ENCODE data around the gene IQSEC2.

IQSEC2 gene

DNA sequence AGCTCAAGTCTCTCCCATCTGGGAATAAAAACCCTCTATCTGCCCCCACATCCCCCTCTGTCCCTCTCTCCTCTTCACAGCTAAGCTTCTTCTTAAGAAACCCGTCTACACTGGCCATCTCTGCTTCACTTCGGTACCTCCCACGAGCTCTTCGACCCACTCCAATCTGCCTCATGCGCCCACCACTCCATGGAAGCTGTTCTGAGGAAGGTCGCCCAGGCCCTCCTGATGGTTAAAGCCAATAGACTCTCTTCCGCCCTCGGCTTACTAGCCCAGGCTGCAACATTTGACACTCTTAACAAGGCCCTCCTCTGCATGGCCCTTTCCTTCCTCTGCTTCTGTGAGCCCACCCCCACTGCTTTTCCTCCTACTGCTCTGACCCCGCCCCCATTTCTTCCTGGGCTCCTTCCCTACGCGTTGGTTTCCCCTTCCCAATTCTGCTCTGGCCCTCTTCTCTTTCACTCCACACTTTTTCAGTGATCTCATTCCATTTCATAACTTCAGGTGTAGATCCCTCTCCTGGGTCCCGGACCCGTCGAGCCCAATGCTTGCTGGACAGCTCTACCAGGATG, 11.8 kb downstream of the IQSEC2 start:
- H3K4me1 ChIP-seq: peaks cover 41% of the 10 kb centered on the region
- no peaks in the 10 kb centered on the region for H3K36me3 ChIP-seq
- H3K4me3 ChIP-seq: no peak overlapping the region
- 0 out of 2 replicates have a peak, but pooled peaks cover 4% of the 10 kb centered on the region for H4K20me1 ChIP-seq
- no peaks in the 10 kb centered on the region for H3K9me3 ChIP-seq
- H3K27ac ChIP-seq: no peak overlapping the region
- no peak for TF ChIP-seq Cebpa-rat (IDR thresholded peaks at IDR 0.05)
- peaks cover 86% of the 10 kb centered on the region for H3K27me3 ChIP-seq
- no peak overlapping the region for H3K9ac ChIP-seq
- H3K4me2 ChIP-seq: no peak overlapping the region

DNA sequence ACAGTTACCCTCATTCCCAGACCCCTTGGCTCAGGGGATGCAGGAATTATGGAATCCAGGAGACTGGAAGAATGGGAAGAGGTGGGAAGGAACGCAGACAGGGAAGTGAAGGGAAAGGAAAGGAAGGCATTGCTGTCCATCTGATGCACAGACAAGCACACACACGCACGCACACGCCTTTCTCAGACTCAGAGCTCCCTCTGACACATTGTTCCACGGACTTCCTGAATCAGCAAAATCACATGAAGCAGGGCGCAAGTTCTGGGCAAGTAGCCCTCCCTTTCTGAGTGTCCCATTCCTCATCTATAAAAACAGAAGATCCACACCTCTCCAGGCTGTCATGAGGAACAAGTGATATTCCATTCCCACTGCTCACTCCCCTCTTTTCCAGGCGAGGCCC, 13.2 kb downstream of the IQSEC2 start:
- H3K27me3 ChIP-seq: peaks cover 97% of the 10 kb centered on the region
- H3K4me3 ChIP-seq: no peak overlapping the region
- H3K27ac ChIP-seq: no peak overlapping the region
- H3K9ac ChIP-seq: no peak overlapping the region
- H4K20me1 ChIP-seq: 0 out of 2 replicates have a peak, but pooled peaks cover 4% of the 10 kb centered on the region
- TF ChIP-seq Cebpa-rat (IDR thresholded peaks at IDR 0.05): no peak
- no peaks in the 10 kb centered on the region for H3K36me3 ChIP-seq
- H3K4me2 ChIP-seq: peak overlapping the region; percentile 69
- H3K9me3 ChIP-seq: no peaks in the 10 kb centered on the region
- peaks cover 52% of the 10 kb centered on the region for H3K4me1 ChIP-seq

DNA sequence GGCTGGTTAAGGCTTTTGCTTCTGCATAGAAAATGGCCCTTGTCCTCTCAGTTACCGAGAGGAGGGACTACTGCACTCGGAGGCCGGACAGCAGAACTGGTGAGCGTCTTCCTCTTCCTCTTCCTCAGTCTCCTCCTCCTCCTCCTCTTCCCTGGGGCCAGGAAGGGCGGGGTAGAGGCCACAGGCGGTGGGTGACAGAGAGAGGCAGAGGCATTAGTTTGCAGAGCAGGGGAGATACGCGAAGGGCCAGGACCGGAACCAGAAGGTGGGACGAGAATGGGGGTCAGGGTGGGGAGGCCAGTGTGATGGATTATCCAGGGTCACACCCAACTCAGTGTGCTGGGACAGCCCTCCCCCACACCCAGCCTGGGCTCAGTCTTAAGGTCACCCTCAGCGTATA, 14.5 kb downstream of the IQSEC2 start:
- peaks cover 65% of the 10 kb centered on the region for H3K4me1 ChIP-seq

DNA sequence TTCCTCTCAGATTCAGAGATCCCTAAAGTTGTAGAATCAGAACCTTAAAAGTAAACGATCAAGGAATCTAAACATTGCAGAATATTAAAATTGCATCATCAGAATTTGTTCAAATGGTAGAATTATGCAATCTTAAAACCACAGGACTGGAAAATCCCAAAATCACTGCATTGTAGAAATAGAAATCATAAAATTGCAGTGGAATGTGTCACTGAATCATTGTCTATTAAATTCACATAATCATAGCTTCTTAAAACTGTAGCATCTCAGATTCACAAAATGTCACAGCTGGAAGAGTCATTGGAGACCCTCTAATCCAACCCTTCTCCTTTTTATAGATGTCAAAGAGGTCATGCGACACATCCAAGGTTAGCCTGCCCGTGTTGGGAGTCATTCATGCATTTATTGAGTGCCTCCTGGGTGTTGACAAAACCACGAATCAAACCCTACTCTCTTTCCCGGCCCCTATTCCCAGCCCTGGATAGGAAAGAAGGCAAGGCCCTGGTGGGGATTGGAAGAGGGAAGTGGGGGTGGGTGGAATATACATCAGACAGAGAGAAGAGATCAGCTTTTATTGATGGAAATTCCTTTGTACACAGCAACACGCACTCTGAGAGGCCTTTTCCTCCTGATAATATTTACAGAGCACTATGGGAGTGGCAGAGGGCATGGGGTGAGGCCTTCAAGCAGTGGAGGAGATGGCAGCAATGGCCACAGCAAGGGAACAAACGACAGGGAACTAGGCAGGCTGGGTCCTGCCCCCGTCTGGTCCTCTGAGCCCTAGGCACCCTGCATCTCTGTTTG, 15.4 kb downstream of the IQSEC2 start:
- peaks cover 97% of the 10 kb centered on the region for H3K27me3 ChIP-seq
- H3K4me2 ChIP-seq: peak overlapping the region; percentile 48
- peaks cover 11% of the 10 kb centered on the region; the same call in 1 of the 2 replicates for H4K20me1 ChIP-seq
- no peak overlapping the region for H3K4me3 ChIP-seq
- no peaks in the 10 kb centered on the region for H3K36me3 ChIP-seq
- TF ChIP-seq Cebpa-rat (IDR thresholded peaks at IDR 0.05): 0 out of 2 replicates have a peak, but pooled peaks have one; percentile 22
- H3K9me3 ChIP-seq: no peaks in the 10 kb centered on the region
- H3K4me1 ChIP-seq: peaks cover 74% of the 10 kb centered on the region
- H3K9ac ChIP-seq: no peak overlapping the region
- peak overlapping the region; percentile 18; the same call in 1 of the 2 replicates for H3K27ac ChIP-seq

More for the DNA sequence above, 14.5 kb downstream of the IQSEC2 start:
- Histone ChIP-seq H4K20me1 (0 out of 2 replicates have a peak, but pooled peaks cover 4% of the 10 kb centered on the region), H3K9ac (0 out of 2 replicates have a peak overlapping the region, but pooled peaks have one; percentile 29), H3K4me3 (no peak overlapping the region), H3K4me2 (peak overlapping the region; percentile 69), H3K27ac (0 out of 2 replicates have a peak overlapping the region, but pooled peaks have one; percentile 35), H3K36me3 (no peaks in the 10 kb centered on the region), H3K27me3 (peaks cover 97% of the 10 kb centered on the region), H3K9me3 (no peaks in the 10 kb centered on the region)
- no peak for TF ChIP-seq Cebpa-rat (IDR thresholded peaks at IDR 0.05)

DNA sequence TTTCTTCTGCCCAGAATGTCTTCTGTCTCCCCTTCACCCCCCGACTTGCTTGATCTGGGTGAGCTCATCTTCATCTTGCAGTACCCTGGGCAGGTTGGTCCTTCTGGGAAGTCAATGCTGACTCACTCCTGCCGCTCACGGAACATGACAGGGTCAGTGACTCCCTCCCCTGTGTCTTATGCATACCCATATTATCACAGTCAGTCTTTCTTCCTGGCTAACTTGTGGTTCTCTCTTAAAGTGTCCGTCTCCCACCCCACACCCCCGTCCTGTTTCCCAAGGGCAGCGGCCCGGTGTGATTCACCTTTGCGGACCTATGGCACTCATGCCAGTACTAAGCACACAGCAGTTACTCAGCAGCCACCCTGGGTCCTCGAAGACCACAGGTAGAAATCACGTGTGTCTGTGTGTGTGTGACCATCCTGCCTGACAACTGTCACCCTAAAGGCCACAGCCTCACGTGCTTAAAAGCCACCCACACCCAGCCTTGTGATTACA, 17.7 kb downstream of the IQSEC2 start:
- no peaks in the 10 kb centered on the region for H3K36me3 ChIP-seq
- no peak overlapping the region for H3K27ac ChIP-seq
- peak overlapping the region; percentile 61 for H3K4me2 ChIP-seq
- no peak overlapping the region for H3K9ac ChIP-seq
- H3K9me3 ChIP-seq: no peaks in the 10 kb centered on the region
- H3K27me3 ChIP-seq: peaks cover 90% of the 10 kb centered on the region
- peaks cover 25% of the 10 kb centered on the region; the same call in 1 of the 2 replicates for H4K20me1 ChIP-seq
- TF ChIP-seq Cebpa-rat (IDR thresholded peaks at IDR 0.05): no peak
- H3K4me3 ChIP-seq: no peak overlapping the region
- peaks cover 79% of the 10 kb centered on the region for H3K4me1 ChIP-seq

DNA sequence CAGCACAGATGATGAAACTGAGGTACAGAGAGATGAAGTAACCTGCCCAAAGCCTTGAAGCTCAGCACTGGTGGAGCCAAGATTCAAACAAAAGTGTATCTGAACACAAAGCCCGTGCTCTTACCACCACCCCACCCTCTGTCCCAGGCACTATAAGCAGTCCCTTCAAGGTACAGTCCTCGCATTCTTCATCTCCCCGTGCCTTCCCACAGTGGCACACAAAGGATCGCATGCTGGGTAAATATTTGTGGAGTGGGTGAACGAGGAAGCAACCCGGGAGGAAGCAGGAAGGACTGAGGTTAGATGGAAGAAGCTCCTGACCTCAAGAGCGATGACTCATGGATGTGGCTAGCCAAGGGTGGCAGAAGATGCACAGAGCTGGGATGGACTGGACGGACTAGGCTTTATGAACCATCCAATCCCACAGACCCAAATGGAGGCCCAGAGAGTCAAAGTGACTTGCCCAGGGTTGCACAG, 18.4 kb downstream of the IQSEC2 start:
- Histone ChIP-seq H3K4me2 (peak overlapping the region; percentile 61), H3K27ac (no peak overlapping the region), H3K27me3 (peaks cover 84% of the 10 kb centered on the region), H3K36me3 (no peaks in the 10 kb centered on the region), H3K4me3 (no peak overlapping the region), H3K9ac (no peak overlapping the region), H3K9me3 (no peaks in the 10 kb centered on the region), H3K4me1 (peaks cover 72% of the 10 kb centered on the region), H4K20me1 (peaks cover 25% of the 10 kb centered on the region; the same call in 1 of the 2 replicates)
- TF ChIP-seq Cebpa-rat (IDR thresholded peaks at IDR 0.05): no peak

DNA sequence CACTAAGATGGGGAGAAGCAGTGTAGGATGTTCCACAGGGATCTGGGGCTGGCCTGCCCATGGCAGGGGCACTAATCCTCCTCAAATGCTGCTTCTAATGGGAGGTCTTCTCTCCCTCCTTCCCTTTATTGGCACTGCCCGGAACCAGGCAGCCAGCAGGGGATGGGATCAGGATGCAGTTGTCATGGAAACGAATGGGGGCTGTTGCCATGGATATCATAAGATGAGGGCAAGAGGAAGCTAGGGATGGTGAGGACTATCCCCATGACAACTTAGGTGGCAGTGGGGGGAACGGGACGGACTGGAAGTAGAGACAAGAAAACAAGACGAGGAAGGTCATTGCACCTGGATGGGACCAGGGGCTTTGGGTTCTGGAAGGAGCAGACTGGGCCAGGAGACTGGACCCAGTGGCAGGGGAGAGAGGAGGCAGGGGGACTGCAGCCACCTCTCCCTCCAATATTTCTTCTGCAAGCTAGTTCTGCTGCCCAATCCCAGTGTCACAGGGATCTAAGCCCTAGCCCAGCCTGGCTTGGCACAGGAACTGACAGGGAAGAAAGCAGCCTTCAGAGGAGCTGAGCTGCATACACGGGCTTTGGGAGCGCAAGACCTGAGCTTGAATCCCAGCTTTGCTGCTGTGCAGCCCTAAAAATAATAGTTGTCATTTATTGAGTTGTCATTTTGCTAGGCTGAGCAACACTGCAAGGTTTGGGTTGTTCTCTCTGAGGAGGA, 19.0 kb downstream of the IQSEC2 start:
- Histone ChIP-seq H3K4me1 (peaks cover 66% of the 10 kb centered on the region), H3K27me3 (peaks cover 83% of the 10 kb centered on the region), H3K4me2 (peak overlapping the region; percentile 61), H3K4me3 (no peak overlapping the region), H4K20me1 (peaks cover 26% of the 10 kb centered on the region; the same call in 1 of the 2 replicates), H3K9me3 (no peaks in the 10 kb centered on the region), H3K27ac (no peak overlapping the region; the same call in 1 of the 2 replicates), H3K9ac (no peak overlapping the region), H3K36me3 (no peaks in the 10 kb centered on the region)
- no peak for TF ChIP-seq Cebpa-rat (IDR thresholded peaks at IDR 0.05)

DNA sequence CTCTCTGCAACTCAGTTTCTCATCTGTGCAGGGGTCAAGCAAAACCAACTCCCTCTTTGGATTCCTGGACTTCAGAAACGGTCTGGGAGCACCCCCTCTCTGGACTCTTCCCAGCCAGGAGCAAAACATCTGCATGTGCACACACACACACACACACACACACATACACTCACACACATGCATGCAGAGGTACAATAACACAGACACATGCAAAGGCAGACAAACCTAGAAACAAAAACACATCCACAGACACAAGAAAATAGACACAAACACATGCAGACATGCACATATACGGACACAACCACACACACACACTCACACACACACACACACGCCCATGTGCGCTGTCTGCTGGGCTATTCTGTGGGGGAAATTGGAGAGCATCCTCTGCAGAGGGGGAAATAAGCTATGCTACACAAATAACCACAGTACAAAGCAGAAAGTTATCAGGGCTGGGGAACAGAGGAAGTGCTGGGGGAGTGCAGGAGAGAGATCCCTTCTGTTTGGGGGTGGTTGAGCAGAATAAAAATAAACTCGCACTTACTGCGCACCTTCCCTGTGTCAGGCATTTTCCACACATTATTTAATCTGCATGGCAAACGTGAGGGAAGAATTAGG, 19.9 kb downstream of the IQSEC2 start:
- H3K4me1 ChIP-seq: peaks cover 63% of the 10 kb centered on the region
- peaks cover 78% of the 10 kb centered on the region for H3K27me3 ChIP-seq
- H4K20me1 ChIP-seq: peaks cover 34% of the 10 kb centered on the region; the same call in 1 of the 2 replicates
- no peak overlapping the region for H3K9ac ChIP-seq
- TF ChIP-seq Cebpa-rat (IDR thresholded peaks at IDR 0.05): no peak
- H3K4me2 ChIP-seq: peak overlapping the region; percentile 61
- H3K27ac ChIP-seq: no peak overlapping the region
- H3K9me3 ChIP-seq: no peaks in the 10 kb centered on the region
- no peaks in the 10 kb centered on the region for H3K36me3 ChIP-seq
- no peak overlapping the region for H3K4me3 ChIP-seq

DNA sequence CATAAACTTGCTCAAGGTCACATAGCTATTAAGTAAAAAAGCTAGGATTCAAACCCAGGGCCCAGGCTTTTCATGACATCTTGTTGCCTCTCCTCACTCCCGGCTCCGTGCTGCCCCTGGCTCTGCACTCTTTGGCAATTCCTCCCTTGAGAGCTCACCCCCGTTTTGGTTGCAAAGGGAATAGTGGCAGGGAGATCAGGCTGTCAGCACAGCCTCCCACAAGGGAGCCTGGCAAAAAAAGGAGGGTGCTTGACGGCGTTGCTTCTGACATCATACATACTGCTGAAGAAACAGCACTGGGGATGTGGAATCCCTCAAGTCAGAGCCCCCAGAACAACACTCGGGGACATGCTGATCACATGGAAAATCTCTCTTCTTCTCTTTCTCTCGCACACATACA, 20.5 kb downstream of the IQSEC2 start:
- Histone ChIP-seq H3K27me3 (peaks cover 72% of the 10 kb centered on the region), H3K4me2 (peak overlapping the region; percentile 61), H3K4me3 (no peak overlapping the region), H3K9me3 (no peaks in the 10 kb centered on the region), H3K4me1 (peaks cover 57% of the 10 kb centered on the region), H3K27ac (no peak overlapping the region), H3K36me3 (no peaks in the 10 kb centered on the region), H4K20me1 (peaks cover 30% of the 10 kb centered on the region; the same call in 1 of the 2 replicates), H3K9ac (no peak overlapping the region)
- no peak for TF ChIP-seq Cebpa-rat (IDR thresholded peaks at IDR 0.05)
